ENCODE data around the gene TRH.
"Not testable (repeated sequence)": the region's sequence is repeated elsewhere in the genome, so short reads cannot be mapped to it uniquely, and the experiment has no call there.

Gene TRH

DNA sequence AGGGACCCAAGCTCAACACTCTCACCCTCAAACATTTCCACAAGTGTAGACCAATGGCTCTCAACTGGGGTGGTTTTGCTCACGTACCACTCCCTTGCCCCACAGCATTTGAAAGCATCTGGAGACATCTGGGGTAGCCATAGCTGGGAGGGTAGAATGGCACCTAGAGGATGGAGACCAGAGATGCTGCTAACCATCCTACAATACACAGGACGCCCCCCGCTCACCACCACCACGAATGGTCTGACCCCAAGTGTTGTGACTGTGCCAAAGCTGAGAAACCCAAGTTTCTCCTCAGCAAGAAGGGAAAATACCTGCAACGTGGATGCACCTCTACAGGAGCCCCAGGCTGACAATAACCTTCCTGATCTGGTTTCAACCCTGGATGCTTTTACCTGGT is 24.7 kb downstream of the TRH start:
- not testable (repeated sequence) for H3K27me3 ChIP-seq (replicated peaks; ENCODE audit: control insufficient read depth, insufficient read depth, low read length, poor library complexity, severe bottlenecking); H3K9me3 ChIP-seq (ENCODE audit: control insufficient read depth, low read length); H3K4me1 ChIP-seq (ENCODE audit: control insufficient read depth, insufficient read depth, low read length, poor library complexity, severe bottlenecking); H3K36me3 ChIP-seq (ENCODE audit: control insufficient read depth, insufficient read depth, low read length); H3K27ac ChIP-seq (ENCODE audit: insufficient read depth, low read length, poor library complexity, severe bottlenecking); H3K4me3 ChIP-seq (ENCODE audit: insufficient read depth, low read depth, low read length, poor library complexity, severe bottlenecking); DNase-seq

DNA sequence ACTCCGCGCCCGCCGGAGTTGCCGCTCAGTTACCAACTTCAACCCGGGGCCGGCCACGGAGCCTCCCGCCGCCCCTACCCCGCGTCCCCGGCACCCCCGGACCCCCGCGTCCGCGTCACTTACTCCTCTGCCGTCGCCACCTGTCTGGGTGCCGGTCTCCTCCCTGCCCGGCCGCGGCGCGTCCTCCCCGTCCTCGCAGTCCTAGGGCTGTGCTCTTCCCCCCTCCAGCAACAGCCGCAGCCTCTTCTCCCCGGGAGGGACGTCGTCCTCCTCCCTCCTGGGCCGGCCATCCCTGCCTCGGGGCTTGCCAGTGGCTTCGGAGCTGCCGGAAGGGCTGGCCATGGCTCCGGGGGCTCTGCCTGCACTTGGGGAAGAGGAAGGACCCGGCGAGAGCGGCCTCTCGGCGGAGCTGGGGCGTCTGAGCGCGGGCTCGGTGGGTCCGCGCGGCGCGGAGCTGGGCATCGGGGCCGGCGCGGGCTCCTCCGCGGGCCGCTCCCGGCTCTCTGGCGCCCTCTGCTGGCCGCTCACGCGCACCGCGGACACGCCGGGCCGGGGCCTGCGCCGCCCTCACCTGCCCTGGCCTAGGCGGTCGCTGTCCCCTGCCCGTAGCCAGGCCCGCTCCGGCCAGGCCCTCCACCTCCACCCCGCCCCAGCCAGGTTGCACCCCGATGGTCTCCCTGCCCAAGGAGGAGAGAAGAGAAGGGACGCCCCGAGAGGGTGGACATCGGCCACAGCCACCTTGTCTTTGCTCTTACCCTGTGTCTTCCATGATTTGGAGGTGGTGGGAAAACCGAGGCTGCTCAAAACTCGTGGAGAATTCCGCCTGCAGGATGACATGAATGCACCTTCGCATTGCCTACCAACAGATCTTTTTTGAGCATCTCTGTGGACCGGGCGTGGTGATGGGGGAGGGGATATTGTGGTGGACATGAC is 28.4 kb downstream of the TRH start:
- H3K9me3 ChIP-seq (ENCODE audit: control insufficient read depth, low read length), result not testable (repeated sequence)

DNA sequence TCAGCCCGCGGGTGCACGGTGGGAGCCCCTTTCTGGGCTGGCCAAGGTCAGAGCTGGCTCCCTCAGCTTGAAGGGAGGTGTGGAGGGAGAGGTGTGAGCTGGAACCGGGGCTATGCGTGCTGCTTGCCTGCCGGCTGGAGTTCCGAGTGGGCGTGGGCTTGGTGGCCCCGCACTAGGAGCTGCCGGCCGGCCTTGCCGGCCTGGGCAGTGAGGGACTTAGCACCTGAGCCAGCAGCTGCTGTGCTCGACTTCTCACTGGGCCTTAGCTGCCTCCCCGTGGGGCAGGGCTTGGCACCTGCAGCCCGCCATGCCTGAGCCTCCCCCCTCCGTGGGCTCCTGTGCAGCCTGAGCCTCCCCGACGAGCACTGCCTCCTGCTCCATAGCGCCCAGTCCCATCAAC is 36.0 kb downstream of the TRH start:
- no peak overlapping the region for H3K27ac ChIP-seq (ENCODE audit: insufficient read depth, low read length, poor library complexity, severe bottlenecking)
- H3K9me3 ChIP-seq (ENCODE audit: control insufficient read depth, low read length), result no peaks in the 10 kb centered on the region
- H3K36me3 ChIP-seq (ENCODE audit: control insufficient read depth, insufficient read depth, low read length), result no peaks in the 10 kb centered on the region
- DNase-seq, result no peak
- H3K4me1 ChIP-seq (ENCODE audit: control insufficient read depth, insufficient read depth, low read length, poor library complexity, severe bottlenecking), result no peaks in the 10 kb centered on the region
- no peak overlapping the region for H3K4me3 ChIP-seq (ENCODE audit: insufficient read depth, low read depth, low read length, poor library complexity, severe bottlenecking)
- H3K27me3 ChIP-seq (replicated peaks; ENCODE audit: control insufficient read depth, insufficient read depth, low read length, poor library complexity, severe bottlenecking), result no peaks in the 10 kb centered on the region

More for the DNA sequence above, 28.4 kb downstream of the TRH start:
- H3K27ac ChIP-seq (ENCODE audit: insufficient read depth, low read length, poor library complexity, severe bottlenecking); H3K36me3 ChIP-seq (ENCODE audit: control insufficient read depth, insufficient read depth, low read length); H3K27me3 ChIP-seq (replicated peaks; ENCODE audit: control insufficient read depth, insufficient read depth, low read length, poor library complexity, severe bottlenecking); H3K4me1 ChIP-seq (ENCODE audit: control insufficient read depth, insufficient read depth, low read length, poor library complexity, severe bottlenecking): not testable (repeated sequence)
- DNase-seq, result peak; percentile 36 to 39 (median 37)
- H3K4me3 ChIP-seq (ENCODE audit: insufficient read depth, low read depth, low read length, poor library complexity, severe bottlenecking), result peak overlapping the region; percentile 44

- not testable (repeated sequence) for H3K27ac ChIP-seq (ENCODE audit: insufficient read depth, low read length, poor library complexity, severe bottlenecking); H3K27me3 ChIP-seq (replicated peaks; ENCODE audit: control insufficient read depth, insufficient read depth, low read length, poor library complexity, severe bottlenecking); H3K4me1 ChIP-seq (ENCODE audit: control insufficient read depth, insufficient read depth, low read length, poor library complexity, severe bottlenecking); H3K4me3 ChIP-seq (ENCODE audit: insufficient read depth, low read depth, low read length, poor library complexity, severe bottlenecking); H3K9me3 ChIP-seq (ENCODE audit: control insufficient read depth, low read length); H3K36me3 ChIP-seq (ENCODE audit: control insufficient read depth, insufficient read depth, low read length); DNase-seq
These were observed 37.6 kb downstream of the TRH start for GRCh38 chr3:130012108-130012507.

DNA sequence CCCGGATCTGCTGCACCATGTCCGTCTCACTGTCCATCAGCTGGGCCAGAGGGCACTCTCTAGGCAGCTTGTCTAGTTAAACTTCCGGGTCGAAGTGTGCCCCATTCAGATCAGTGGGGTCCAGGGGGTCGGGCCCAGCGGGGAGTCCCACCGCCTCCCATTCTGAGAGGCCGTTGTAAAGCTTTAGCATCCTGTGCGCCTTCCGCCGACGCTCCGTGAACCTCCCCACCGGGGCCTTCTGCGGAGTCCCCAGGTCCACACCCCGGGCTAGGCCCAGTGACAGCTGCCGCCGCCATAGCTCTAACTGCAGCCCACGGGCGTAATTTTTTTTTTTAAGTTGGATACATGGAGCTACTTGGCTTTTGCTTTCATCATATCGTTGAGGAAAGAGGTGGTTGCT is 38.7 kb downstream of the TRH start:
- H3K27ac ChIP-seq (ENCODE audit: insufficient read depth, low read length, poor library complexity, severe bottlenecking); H3K4me3 ChIP-seq (ENCODE audit: insufficient read depth, low read depth, low read length, poor library complexity, severe bottlenecking); H3K36me3 ChIP-seq (ENCODE audit: control insufficient read depth, insufficient read depth, low read length); H3K27me3 ChIP-seq (replicated peaks; ENCODE audit: control insufficient read depth, insufficient read depth, low read length, poor library complexity, severe bottlenecking); DNase-seq; H3K4me1 ChIP-seq (ENCODE audit: control insufficient read depth, insufficient read depth, low read length, poor library complexity, severe bottlenecking); H3K9me3 ChIP-seq (ENCODE audit: control insufficient read depth, low read length): not testable (repeated sequence)

DNA sequence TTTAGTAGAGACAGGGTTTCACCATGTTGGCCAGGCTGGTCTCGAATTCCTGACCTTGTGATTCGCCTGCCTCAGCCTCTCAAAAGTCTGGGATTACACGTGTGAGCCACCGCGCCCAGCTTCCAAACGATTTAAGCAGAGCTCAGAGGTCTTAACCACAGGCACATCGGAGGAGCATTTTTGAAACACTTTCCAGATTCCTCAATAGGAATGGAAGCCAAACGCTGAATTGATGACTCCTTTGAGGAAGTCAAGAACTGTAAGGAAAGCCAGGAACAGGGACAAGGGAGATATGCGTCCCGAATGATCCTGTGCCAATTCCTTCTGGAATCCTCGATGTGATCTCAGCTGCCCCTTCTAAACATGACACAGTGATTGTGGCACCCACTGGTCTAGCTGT is 40.0 kb downstream of the TRH start:
- H3K9me3 ChIP-seq (ENCODE audit: control insufficient read depth, low read length), result no peaks in the 10 kb centered on the region
- H3K36me3 ChIP-seq (ENCODE audit: control insufficient read depth, insufficient read depth, low read length), result no peaks in the 10 kb centered on the region
- DNase-seq, result no peak
- no peaks in the 10 kb centered on the region for H3K27me3 ChIP-seq (replicated peaks; ENCODE audit: control insufficient read depth, insufficient read depth, low read length, poor library complexity, severe bottlenecking)
- no peaks in the 10 kb centered on the region for H3K4me1 ChIP-seq (ENCODE audit: control insufficient read depth, insufficient read depth, low read length, poor library complexity, severe bottlenecking)
- H3K4me3 ChIP-seq (ENCODE audit: insufficient read depth, low read depth, low read length, poor library complexity, severe bottlenecking), result no peak overlapping the region
- H3K27ac ChIP-seq (ENCODE audit: insufficient read depth, low read length, poor library complexity, severe bottlenecking), result no peak overlapping the region

- not testable (repeated sequence) for H3K4me3 ChIP-seq (ENCODE audit: insufficient read depth, low read depth, low read length, poor library complexity, severe bottlenecking); H3K27me3 ChIP-seq (replicated peaks; ENCODE audit: control insufficient read depth, insufficient read depth, low read length, poor library complexity, severe bottlenecking); H3K36me3 ChIP-seq (ENCODE audit: control insufficient read depth, insufficient read depth, low read length); H3K27ac ChIP-seq (ENCODE audit: insufficient read depth, low read length, poor library complexity, severe bottlenecking); H3K4me1 ChIP-seq (ENCODE audit: control insufficient read depth, insufficient read depth, low read length, poor library complexity, severe bottlenecking); H3K9me3 ChIP-seq (ENCODE audit: control insufficient read depth, low read length); DNase-seq
These were observed 43.1 kb downstream of the TRH start for GRCh38 chr3:130017661-130018060.

- not testable (repeated sequence) for H3K4me1 ChIP-seq (ENCODE audit: control insufficient read depth, insufficient read depth, low read length, poor library complexity, severe bottlenecking); H3K36me3 ChIP-seq (ENCODE audit: control insufficient read depth, insufficient read depth, low read length); H3K27ac ChIP-seq (ENCODE audit: insufficient read depth, low read length, poor library complexity, severe bottlenecking); H3K4me3 ChIP-seq (ENCODE audit: insufficient read depth, low read depth, low read length, poor library complexity, severe bottlenecking); H3K9me3 ChIP-seq (ENCODE audit: control insufficient read depth, low read length); H3K27me3 ChIP-seq (replicated peaks; ENCODE audit: control insufficient read depth, insufficient read depth, low read length, poor library complexity, severe bottlenecking); DNase-seq
These were observed 51.8 kb downstream of the TRH start for GRCh38 chr3:130026146-130026829.

DNA sequence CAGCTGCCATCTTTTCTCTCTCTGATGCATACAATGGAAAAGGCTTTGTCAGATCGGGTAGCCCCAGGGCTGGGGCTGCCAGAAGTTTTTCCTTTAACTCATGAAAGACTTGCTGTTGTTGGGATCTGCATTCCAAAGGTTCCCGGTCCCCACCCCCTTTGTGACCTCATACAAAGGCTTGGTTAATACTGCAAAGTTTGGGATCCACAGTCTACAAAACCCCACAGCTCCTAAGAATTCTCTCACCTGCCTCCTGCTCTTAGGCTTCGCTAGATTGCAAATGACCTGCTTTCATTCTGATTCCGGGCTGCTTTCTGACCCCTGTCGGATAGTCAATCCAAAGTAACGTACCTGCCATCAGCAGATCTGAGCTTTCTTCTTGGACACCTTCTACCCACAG is 52.9 kb downstream of the TRH start:
- DNase-seq; H3K4me1 ChIP-seq (ENCODE audit: control insufficient read depth, insufficient read depth, low read length, poor library complexity, severe bottlenecking); H3K36me3 ChIP-seq (ENCODE audit: control insufficient read depth, insufficient read depth, low read length); H3K27me3 ChIP-seq (replicated peaks; ENCODE audit: control insufficient read depth, insufficient read depth, low read length, poor library complexity, severe bottlenecking); H3K27ac ChIP-seq (ENCODE audit: insufficient read depth, low read length, poor library complexity, severe bottlenecking); H3K4me3 ChIP-seq (ENCODE audit: insufficient read depth, low read depth, low read length, poor library complexity, severe bottlenecking); H3K9me3 ChIP-seq (ENCODE audit: control insufficient read depth, low read length): not testable (repeated sequence)

Measured in effector memory CD4-positive, alpha-beta T cell (primary cell).